HCT116 (cell line): Measurements from ENCODE around the gene HYAL2.

Experiments
- EGR1 ChIP-seq: IDR thresholded peaks from 2 replicates; pipeline ENCODE4 v1.6.1; 2012; ENCODE audit warnings: low read depth
- POLR2A ChIP-seq: IDR thresholded peaks from 2 replicates; pipeline ENCODE4 v1.7.0; 2011; ENCODE audit warnings: borderline replicate concordance; ENCODE audit not compliant: insufficient read depth, insufficient read length; ENCODE audit errors: extremely low read depth
- POLR2AphosphoS5 ChIP-seq: IDR thresholded peaks from 2 replicates; pipeline ENCODE4 v1.6.1; 2011; ENCODE audit warnings: mild to moderate bottlenecking, low read depth, low read length, moderate library complexity
- ZNF274 ChIP-seq: fragments of 200-500 bp; sonication (Bioruptor generic); IDR thresholded peaks from 2 replicates; pipeline ENCODE4 v1.6.1; 2014; ENCODE audit warnings: mild to moderate bottlenecking, low read depth, low read length, inconsistent platforms
- TF ChIP-seq, protein P1 (sequence below), 3 experiments: fragments of 200-600 bp in 1 of 3; sonication (generic) in 1 of 3; IDR thresholded peaks in 2 of 3; conservative IDR thresholded peaks in 1 of 3; 2 replicates each; pipeline ENCODE4 v1.5.1; 2012 to 2017; ENCODE audit warnings: low read depth in 2 of 3, low read length in 2 of 3, antibody characterized with exemption in 1 of 3, borderline replicate concordance in 1 of 3, control low read depth in 1 of 3, mild to moderate bottlenecking in 1 of 3, mixed read lengths in 1 of 3, mixed run types in 1 of 3, moderate library complexity in 1 of 3; ENCODE audit not compliant: insufficient read depth in 1 of 3
- TF ChIP-seq, protein P2 (sequence below): IDR thresholded peaks from 2 replicates; pipeline ENCODE4 v1.6.1; 2012

DNA sequence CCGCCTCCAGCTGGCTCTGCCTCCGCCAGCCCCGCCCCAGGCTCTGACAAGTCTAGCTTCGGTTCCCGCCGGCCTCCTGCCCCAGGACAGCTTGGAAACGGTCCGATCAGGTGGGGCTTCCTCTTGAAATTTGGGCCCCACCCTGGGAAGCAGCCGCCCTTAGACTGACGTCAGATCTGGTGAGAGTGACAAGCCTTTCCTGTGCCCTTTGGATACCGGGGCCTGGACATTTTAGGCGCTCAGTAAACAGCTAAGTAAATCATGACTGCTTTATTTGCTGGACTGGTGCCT is 23.0 kb downstream of the HYAL2 start:
- TF ChIP-seq EGR1 (no peak), ZNF274 (no peak), POLR2A (no peak), POLR2AphosphoS5 (no peak)
- TF ChIP-seq, protein P1, sequence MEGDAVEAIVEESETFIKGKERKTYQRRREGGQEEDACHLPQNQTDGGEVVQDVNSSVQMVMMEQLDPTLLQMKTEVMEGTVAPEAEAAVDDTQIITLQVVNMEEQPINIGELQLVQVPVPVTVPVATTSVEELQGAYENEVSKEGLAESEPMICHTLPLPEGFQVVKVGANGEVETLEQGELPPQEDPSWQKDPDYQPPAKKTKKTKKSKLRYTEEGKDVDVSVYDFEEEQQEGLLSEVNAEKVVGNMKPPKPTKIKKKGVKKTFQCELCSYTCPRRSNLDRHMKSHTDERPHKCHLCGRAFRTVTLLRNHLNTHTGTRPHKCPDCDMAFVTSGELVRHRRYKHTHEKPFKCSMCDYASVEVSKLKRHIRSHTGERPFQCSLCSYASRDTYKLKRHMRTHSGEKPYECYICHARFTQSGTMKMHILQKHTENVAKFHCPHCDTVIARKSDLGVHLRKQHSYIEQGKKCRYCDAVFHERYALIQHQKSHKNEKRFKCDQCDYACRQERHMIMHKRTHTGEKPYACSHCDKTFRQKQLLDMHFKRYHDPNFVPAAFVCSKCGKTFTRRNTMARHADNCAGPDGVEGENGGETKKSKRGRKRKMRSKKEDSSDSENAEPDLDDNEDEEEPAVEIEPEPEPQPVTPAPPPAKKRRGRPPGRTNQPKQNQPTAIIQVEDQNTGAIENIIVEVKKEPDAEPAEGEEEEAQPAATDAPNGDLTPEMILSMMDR (IDR thresholded peaks at IDR 0.05 in 2 of 3, conservative IDR thresholded peaks at IDR 0.05 in 1 of 3; ENCODE audit: borderline replicate concordance in 1 of 3, insufficient read depth in 1 of 3, low read depth in 2 of 3, low read length in 2 of 3) = no peak
- TF ChIP-seq, protein P2, sequence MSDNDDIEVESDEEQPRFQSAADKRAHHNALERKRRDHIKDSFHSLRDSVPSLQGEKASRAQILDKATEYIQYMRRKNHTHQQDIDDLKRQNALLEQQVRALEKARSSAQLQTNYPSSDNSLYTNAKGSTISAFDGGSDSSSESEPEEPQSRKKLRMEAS = no peak
